Measurements from ENCODE around the gene RCVRN. TPM values are rescaled to one million over a fixed set of nuclear protein-coding genes. Genes with fewer than 3 reads are reported as not detected.
A peak's percentile ranks its signal among the peaks of the same experiment; 100 is the strongest.

Gene RCVRN
- total RNA-seq, 1 donor from 2014 or later, result not detected

DNA sequence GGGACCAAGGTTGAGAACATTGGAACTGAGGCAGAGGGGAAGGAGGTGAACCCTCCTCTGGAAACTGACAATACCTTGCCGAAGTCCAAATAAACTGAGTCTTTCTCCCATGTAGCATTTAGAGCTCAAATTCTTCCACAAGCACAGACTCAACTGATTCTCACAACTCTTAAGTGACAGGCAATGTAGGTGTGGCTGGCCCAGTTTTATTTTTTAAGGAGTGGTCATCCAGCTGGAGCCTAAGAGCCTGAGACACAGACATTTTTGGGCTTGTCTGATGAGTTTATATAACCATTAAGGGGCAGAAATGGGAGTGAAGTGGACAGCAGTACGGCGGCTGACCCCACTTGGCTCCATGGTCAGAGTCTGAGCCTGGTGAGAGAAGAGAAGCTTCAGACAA, 10.8 kb downstream of the RCVRN start:
- H3K4me3 ChIP-seq (ENCODE audit: low read depth, low read length), result no peak overlapping the region
- TF ChIP-seq CTCF (conservative IDR thresholded peaks at IDR 0.05; ENCODE audit: low read depth, low read length), result no peak
- no peak for DNase-seq (ENCODE audit: low read depth)

DNA sequence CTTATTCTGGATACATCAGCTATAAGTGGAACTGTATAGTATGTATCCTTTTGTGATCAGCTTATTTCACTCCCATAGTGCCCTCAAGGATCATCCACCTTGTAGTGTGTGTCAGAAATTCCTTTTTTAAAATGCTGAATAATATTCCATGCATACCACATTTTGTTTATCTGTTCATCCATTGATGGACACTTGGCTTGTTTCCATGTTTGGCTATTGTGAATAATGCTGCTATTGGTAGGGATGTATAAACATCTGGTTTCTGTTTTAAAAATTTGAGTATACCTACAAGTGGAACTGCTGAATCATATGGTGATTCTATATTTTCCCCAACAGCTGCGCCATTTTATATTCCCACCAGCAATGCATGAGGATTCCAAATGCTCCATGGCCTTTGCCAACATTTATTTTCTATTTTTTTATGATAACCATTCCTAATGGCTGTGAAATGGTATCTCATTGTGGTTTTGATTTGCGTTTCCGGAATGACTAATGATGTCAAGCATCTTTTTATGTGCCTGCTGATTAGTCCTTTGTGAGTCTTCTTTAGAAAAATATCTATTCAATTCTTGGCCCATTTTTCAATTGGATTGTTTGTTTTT, 11.6 kb downstream of the RCVRN start:
- no peak for DNase-seq (ENCODE audit: low read depth)
- no peak overlapping the region for H3K4me3 ChIP-seq (ENCODE audit: low read depth, low read length)
- no peak for TF ChIP-seq CTCF (conservative IDR thresholded peaks at IDR 0.05; ENCODE audit: low read depth, low read length)

GRCh38 chr17:9890124-9890523, 14.9 kb downstream of the RCVRN start:
- no peak overlapping the region for H3K4me3 ChIP-seq (ENCODE audit: low read depth, low read length)
- TF ChIP-seq CTCF (conservative IDR thresholded peaks at IDR 0.05; ENCODE audit: low read depth, low read length), result peak; percentile 63
- no peak for DNase-seq (ENCODE audit: low read depth)

- TF ChIP-seq CTCF (conservative IDR thresholded peaks at IDR 0.05; ENCODE audit: low read depth, low read length), result no peak
- no peak overlapping the region for H3K4me3 ChIP-seq (ENCODE audit: low read depth, low read length)
- no peak for DNase-seq (ENCODE audit: low read depth)
These were observed 17.6 kb downstream of the RCVRN start for GRCh38 chr17:9887508-9887907.

DNA sequence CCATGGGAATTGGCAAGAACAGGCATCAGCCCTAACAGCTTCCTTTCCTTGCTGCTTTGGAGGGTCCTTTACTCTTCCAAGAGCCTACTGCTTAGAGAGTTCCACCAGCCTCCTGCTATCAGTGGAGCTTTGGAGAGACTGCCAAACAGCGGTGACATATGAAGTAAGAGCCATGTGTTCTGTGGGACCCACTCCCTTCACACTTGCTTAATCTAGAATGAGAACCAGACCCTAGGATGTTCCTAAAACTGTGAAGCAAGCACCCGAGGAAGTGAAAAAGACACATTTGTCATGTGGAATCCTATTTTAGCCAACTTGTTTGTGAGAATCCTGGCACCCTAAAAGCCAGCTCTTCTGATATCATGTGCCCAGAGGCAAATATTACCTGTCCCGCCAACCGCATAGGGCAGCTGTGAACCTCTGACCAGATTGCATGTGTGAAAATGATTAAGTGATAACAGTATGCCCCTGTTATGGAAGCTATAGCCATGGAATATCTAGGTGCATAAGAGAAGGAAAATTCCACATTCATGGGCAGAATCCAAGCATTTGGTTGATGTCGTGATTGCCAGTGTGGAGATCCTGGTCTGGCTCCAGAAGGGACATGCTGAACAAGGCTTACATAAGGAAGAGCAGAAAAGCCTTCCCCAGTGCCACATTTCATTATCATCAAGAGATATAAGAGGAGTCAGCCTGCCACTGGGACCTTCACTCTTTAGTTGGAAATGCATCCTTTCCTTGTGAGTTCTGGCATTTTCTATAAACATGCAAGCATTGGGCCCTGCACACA, 18.7 kb downstream of the RCVRN start:
- no peak for TF ChIP-seq CTCF (conservative IDR thresholded peaks at IDR 0.05; ENCODE audit: low read depth, low read length)
- DNase-seq (ENCODE audit: low read depth), result no peak
- no peak overlapping the region for H3K4me3 ChIP-seq (ENCODE audit: low read depth, low read length)

GRCh38 chr17:9883451-9883850, 21.6 kb downstream of the RCVRN start:
- H3K4me3 ChIP-seq (ENCODE audit: low read depth, low read length), result no peak overlapping the region
- DNase-seq (ENCODE audit: low read depth), result no peak
- TF ChIP-seq CTCF (conservative IDR thresholded peaks at IDR 0.05; ENCODE audit: low read depth, low read length), result no peak

DNA sequence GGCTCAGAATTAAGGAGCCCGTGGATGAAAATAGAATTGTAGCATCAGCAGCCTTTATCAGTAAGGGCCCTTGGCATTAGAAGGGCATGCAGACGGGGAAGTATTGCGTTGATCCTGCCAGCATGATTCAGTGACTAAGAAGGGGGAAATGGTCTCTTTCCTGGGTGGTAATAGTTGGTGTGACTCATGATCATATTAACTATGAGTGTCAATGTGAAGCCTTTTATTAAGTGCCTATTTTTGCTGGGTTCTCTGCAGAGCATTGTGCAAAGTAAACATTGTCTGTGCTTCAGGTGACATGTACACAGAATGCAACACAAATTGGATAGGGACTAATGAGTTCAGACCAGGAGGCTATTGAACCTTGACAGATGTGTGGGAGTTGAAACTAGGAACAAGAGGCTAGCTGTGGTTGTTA, 24.5 kb downstream of the RCVRN start:
- no peak for TF ChIP-seq CTCF (conservative IDR thresholded peaks at IDR 0.05; ENCODE audit: low read depth, low read length)
- H3K4me3 ChIP-seq (ENCODE audit: low read depth, low read length), result no peak overlapping the region
- peak; percentile 35 for DNase-seq (ENCODE audit: low read depth)

Data from epithelial cell of proximal tubule (primary cell).